GM21717 (cell line): ENCODE results near the gene MRTFA.

Source experiments
- ATAC-seq: cut with Tn5 transposase; IDR thresholded peaks from one replicate; pipeline ENCODE4 v1.9.1; 2021; ENCODE audit warnings: mild to moderate bottlenecking, moderate library complexity; ENCODE audit not compliant: unreplicated experiment

Gene MRTFA

GRCh38 chr22:40416267-40416570, 220.3 kb downstream of the MRTFA start:
- no peak for ATAC-seq

- no peak for ATAC-seq
Observed at GRCh38 chr22:40415531-40416266, 220.8 kb downstream of the MRTFA start.

GRCh38 chr22:40414838-40415505, 221.5 kb downstream of the MRTFA start:
- ATAC-seq = no peak

- no peak for ATAC-seq
Observed at GRCh38 chr22:40414311-40414710, 222.2 kb downstream of the MRTFA start.

GRCh38 chr22:40413873-40414272, 222.6 kb downstream of the MRTFA start:
- no peak for ATAC-seq

- no peak for ATAC-seq
Observed at GRCh38 chr22:40412441-40412840, 224.1 kb downstream of the MRTFA start.

GRCh38 chr22:40411506-40411861, 225.0 kb downstream of the MRTFA start:
- ATAC-seq = no peak

GRCh38 chr22:40410731-40411505, 225.6 kb downstream of the MRTFA start:
- no peak for ATAC-seq

GRCh38 chr22:40410272-40410671, 226.2 kb downstream of the MRTFA start:
- no peak for ATAC-seq

GRCh38 chr22:40409613-40410113, 226.9 kb downstream of the MRTFA start:
- ATAC-seq = no peak

- no peak for ATAC-seq
Observed at GRCh38 chr22:40408718-40409612, 227.6 kb downstream of the MRTFA start.

- ATAC-seq = no peak
Observed at GRCh38 chr22:40407831-40408717, 228.4 kb downstream of the MRTFA start.

- no peak for ATAC-seq
Observed at GRCh38 chr22:40407021-40407761, 229.3 kb downstream of the MRTFA start.

GRCh38 chr22:40406063-40406890, 230.2 kb downstream of the MRTFA start:
- no peak for ATAC-seq

- ATAC-seq = no peak
Observed at GRCh38 chr22:40405178-40406062, 231.1 kb downstream of the MRTFA start.

- ATAC-seq = no peak
Observed at GRCh38 chr22:40404251-40405177, 232.0 kb downstream of the MRTFA start.
